ENCODE data around the gene CALCOCO1.
"Not testable (repeated sequence)": the region's sequence is repeated elsewhere in the genome, so short reads cannot be mapped to it uniquely, and the experiment has no call there.

Gene CALCOCO1

DNA sequence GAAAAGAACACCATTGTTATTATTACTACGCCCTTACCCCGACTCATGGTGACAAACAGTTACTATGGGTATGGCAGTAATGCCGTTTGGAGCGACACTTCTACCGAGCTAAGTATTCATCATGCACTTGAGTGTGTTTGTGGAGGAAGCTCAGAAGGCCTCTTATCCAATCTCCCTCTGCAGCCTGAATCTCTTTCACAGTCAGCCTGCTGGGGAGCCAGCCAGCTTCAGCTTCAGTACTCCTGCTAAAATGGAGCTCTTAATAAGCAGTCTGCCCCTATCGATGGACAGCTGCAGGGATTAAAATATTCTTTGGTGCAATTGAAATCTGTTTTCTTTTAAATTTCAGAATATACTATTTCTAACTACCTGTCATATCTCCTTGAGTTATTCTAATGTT is 26.7 kb downstream of the CALCOCO1 start:
- no peak for DNase-seq (ENCODE audit: extremely low read depth in 1 of 2, low read depth in 1 of 2)

DNA sequence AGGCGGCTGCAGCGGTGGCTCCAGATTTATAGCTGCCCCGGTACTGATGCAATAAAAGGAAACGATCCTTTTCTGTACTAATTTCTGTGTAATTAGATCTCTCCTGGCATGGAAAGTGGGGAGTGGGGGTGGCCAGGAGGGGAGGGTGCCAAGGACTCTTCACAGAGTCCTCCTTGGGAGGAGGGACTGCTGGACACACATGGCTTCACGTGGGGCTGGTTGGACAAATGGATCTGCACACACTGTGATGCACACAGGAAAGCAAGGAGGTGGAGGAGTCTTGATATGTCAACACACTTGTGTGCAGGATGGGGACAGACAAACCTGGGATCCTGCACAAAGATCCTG is 27.6 kb downstream of the CALCOCO1 start:
- DNase-seq (ENCODE audit: extremely low read depth in 1 of 2, low read depth in 1 of 2), result no peak

DNA sequence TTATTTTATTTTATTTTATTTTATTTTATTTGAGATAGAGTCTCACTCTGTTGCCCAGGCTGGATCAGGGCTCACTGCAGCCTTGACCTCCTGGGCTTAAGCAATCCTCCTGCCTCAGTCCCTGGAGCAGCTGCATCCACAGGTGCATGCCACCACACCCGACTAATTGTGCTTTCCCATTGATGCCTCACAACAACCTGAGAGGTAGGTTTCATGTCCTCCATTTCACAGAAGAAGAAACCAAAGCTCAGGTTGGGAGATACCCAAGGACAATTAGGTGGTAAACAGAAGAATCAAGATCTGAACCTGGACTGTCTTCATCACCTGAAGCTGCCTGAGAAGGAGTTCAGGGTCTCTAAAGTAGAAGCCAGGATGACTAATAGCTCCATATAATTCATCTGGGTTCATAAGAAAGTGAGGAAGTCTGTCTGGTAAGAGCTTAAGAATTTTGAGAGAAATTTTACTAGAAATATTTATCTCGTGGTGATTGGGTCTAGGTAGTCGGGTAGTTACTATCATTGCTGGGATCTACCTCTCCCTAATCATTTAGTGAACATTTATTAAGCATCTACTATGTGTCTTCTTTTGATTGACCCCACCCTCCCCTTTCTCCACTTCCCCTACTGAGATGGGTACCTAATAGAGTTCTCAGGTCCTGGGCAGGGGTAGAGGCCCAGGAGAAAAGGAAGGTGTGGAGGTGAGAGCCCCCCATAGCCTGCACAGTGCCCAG is 28.1 kb downstream of the CALCOCO1 start:
- no peak for DNase-seq (ENCODE audit: extremely low read depth in 1 of 2, low read depth in 1 of 2)

DNA sequence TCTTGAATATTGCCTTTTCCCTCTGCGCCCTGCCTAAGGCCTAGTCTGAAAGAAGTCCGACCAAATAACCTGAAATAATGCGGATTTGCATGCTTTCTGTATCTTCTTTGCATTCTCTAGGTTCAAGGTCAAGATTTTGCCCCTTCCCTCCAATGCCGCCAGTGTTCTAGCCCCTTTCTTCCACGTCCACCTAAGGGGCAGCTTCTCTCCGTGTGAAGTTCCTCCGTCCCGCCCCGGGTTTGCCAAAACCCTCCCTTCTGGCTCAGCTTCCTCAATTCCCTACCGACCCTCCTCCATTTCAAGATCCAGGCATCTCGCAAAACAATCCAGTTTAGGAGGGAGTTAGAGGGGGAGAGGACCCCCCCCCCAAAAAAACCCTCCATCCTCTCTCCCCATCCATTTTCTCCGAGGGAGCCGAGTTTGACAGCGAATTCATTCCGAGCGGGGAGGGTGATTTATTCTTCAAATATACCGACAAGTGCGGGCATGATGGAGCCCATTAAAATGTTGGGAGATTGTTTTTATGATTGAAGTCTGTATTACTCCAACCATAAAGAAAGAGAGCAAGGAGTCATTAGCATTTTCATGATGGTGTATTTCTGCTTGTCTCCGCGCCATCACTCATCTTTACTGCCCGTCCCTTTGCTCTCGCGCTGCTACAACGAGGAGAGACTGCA is 30.5 kb downstream of the CALCOCO1 start:
- DNase-seq (ENCODE audit: extremely low read depth in 1 of 2, low read depth in 1 of 2), result no peak

DNA sequence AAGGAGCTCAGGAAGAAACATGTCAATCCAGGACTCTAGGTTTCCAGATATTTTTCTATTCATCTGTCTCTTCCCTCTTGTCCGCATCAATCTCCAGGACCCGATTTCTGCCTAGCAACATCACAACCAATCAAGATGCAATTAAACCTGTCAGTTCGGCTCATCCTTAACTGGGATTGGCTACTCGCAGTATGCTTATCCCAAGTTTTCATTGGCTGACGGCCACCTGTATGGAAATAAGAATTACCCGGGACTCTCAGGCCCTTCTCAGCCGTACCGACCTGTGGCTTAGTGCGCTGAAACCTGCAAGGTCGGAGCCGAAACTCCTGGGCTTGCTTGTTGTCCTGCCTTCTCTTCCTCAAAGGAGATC is 31.0 kb downstream of the CALCOCO1 start:
- no peak for DNase-seq (ENCODE audit: extremely low read depth in 1 of 2, low read depth in 1 of 2)

DNA sequence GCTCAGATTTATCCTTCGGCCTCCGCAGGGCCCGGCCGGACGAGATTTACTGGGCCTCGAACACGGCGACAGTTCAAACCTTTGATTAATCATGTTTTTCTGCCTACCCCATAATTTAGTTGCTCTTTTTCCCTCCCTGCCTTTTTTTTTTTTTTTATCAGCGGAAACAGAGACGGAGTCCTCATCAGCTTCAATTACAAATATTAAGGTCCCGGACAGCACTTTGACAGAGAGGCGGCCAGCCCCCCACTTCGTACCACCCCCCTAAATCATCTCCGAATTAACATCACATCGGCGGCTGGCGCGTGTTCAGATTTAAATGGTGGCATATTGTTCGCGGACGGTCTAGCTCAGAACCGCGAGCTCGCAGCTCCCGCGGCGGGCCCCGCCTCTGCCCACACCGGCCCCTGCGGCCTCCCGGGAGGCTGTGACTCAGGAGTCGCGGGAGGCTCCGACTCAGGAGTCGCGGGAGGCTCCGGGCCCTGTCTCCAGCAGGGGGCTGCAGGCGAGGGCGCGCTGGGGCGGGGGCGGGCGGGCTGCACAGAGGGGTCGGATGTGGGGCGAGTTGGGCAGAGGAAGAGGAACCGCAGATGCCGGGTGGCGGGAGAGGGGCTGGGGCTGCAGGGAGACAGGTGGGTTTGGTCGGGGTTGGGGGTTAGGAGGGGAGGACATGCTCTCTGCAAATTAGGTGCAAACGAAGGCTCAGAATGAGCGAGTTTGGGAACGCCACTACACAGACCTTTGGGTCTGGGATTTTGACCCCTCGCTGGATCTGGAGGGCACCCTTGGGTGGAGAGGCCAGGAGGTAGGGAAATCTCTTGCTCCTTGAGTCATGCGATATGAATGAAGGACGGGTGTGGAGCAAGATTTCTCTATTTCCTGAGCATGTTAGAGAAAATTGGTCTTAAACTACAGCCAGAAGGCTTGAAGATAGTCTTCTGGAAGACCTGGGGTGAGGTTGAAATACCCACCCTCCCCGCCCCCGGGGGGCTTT is 31.8 kb downstream of the CALCOCO1 start:
- no peak for DNase-seq (ENCODE audit: extremely low read depth in 1 of 2, low read depth in 1 of 2)

DNA sequence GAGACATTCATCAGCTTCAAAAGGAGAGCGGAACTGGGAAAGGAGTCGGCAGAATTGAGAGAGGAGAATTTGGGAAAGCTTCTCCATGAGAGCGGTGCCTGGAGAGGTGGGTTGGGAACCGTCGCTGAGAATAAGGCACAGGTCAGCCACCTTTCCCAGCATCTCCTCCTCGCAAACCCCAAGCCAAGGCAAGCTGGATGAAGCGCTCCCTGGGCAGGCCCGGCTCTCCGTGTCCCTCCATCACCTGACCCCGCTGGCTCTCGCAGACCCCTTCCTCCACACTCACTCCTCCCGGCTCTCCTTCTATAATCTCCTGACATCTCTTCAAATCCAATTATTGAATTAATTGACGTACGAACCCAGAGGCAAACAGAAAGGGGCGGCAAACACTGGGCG is 32.5 kb downstream of the CALCOCO1 start:
- no peak for DNase-seq (ENCODE audit: extremely low read depth in 1 of 2, low read depth in 1 of 2)

DNA sequence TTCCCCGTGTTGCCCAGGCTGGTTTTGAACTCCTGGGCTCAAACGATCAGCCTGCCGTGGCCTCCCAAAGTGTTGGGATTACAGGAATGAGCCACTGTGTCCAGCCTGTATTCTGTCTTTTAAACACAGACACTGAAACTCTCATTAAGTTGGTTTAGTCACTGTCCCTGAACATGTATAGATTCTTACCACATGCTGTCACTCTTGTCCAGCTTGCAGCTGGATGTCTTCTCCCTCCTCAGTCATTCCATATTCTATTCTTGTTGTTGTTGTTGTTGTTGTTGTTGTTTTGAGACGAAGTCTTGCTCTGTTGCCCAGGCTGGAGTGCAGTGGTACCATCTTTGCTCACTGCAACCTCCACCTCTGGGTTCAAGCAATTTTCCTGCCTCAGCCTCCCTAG is 39.1 kb downstream of the CALCOCO1 start:
- DNase-seq (ENCODE audit: extremely low read depth in 1 of 2, low read depth in 1 of 2), result no peak

DNA sequence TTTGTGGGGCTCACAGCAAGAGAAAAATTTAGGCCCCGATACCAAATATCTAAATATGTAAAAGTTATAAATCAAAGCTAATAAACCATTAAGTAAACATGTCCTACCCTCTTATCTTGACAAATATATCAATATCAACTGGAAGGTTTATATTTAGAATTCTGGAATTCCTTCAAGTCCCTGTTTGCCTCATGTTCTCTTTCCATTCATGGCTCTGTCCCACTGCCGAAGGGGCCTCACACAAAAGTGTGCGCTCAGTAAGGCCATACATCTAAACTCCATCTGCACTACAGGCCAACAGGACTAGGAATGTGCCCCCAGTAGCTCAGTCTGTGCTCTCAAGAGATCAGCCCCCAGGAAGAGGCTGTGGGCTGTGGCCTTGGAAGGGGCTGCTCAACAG is 40.8 kb downstream of the CALCOCO1 start:
- no peak for DNase-seq (ENCODE audit: extremely low read depth in 1 of 2, low read depth in 1 of 2)

DNA sequence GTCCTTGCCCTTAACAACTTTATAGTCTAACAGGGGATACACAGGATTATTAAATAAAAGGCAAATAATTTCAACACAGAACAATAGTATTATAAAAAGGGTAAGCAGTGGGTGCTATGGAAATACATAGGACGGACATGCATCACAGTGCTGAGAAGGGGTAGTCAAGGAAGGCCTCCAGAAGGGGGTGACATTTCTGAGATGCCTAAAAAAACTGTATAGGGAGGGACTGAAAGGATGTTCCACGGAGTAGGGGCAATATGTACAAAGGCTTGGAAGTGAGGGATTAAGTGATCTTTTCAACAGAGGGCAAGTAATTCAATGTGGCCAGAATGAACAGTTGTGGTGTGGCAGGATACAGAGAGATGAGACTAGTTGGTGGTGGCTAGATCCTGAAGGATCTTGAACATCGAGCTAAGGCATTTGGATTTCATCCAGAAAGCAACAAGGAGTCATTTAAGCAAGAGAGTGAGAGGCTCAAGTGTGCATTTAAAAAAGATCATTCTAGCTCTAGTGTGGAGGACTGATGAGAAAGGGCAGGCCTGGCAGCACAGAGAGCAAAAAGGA is 42.5 kb downstream of the CALCOCO1 start:
- DNase-seq (ENCODE audit: extremely low read depth in 1 of 2, low read depth in 1 of 2), result no peak

DNA sequence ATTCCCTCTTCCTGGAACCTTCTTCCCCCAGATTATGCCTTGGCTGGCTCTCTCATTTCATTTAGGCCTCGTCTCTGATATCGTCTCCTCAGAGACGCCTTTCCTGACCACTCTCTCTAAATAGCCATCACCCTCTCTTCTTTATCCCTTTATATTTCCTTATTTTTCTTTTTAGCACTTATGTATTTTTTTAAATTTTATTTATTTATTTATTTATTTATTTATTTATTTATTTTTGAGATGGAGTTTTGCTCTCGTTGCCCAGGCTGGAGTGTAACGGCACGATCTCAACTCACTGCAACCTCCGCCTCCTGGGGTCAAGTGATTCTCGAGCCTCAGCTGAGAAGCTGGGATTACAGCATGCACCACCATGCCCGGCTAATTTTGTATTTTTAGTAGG is 43.3 kb downstream of the CALCOCO1 start:
- no peak for DNase-seq (ENCODE audit: extremely low read depth in 1 of 2, low read depth in 1 of 2)

DNA sequence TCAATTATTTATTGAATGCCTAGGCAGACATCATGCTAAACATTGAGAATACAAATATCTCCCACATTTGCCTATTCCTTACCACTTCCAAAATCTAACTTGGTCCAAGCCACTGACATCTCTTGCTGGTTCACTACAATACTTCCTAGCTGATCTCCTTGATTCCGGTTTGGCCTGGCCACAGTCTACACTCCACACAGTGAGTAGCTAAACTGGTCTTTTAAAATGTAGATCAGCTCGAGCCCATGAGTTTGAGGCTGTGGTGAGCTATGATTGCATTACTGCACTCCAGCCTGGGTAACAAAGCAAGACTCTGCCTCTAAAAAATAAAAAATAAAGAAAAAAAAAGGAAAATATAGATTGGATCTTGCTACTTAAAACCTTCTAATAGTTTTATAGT is 43.8 kb downstream of the CALCOCO1 start:
- DNase-seq (ENCODE audit: extremely low read depth in 1 of 2, low read depth in 1 of 2), result no peak

DNA sequence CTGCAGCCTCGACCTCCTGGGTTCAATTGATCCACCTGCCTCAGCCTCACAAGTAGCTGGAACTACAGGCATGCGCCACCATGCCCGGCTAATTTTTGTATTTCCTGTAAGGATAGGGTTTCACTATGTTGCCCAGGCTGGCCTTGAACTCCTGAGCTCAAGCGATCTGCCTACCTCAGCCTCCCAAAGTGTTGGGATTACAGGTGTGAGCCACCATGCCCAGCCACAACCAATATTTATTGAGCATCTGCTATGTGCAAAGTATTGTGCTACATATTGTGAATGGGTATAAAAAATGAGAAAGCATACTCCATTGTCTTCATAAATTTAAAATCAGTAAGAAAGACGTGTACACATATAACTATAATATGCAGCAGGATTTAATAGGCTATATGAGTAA is 47.2 kb downstream of the CALCOCO1 start:
- DNase-seq (ENCODE audit: extremely low read depth in 1 of 2, low read depth in 1 of 2), result not testable (repeated sequence)

DNA sequence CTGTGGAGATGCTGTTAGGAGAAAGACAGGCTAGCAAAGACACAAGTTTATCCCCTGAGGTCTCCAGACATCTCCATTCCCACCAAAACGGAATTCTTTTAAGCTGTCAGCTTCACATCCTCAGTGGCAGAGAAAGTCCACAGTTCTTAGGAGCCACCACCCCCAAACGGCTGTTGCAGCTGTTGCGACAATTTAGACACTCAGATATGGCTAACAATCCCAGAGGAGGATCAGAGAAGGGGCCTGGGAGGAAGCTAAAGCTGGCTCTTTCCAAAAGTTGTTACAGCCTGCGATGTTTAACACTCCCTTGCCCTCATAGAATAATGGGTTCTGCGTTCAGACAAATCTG is 49.5 kb downstream of the CALCOCO1 start:
- no peak for DNase-seq (ENCODE audit: extremely low read depth in 1 of 2, low read depth in 1 of 2)

DNA sequence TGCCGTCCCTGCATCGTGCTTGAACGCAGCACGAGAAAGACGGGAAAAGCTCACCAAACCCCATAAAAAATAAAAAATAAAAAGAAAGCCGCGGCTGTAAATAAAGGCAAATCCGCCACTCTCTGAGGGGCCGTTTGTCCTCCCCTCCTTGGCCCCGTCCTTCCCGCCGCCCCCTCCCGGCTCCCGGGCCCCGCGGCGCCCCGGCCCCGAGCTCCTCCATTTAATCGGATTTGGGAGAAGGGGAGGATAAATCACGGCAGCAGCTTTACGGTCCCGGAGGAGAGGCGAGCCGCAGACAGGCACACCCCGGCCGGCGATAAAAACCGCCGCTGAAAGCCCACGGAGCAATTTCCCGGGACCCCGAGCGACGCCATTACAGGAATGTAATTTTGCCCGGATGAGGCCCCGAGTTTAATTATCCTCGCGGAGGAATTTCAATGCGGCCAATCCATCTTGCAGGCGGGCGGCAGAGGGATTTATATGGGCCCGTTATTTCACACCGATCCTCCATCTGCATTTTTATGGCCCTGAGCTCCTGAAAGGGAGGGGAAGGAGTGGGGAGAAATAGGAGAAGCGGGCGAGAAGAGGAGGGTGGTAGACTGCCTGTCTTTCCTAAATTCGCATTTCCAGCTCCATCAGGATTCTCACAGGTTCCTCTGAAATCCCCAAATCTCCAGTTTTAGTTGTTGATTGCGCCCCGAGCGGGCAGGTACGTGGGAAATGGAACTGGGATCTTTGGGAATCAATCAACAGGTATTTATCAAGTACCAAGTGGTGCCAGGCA is 50.0 kb downstream of the CALCOCO1 start:
- DNase-seq (ENCODE audit: extremely low read depth in 1 of 2, low read depth in 1 of 2), result no peak

DNA sequence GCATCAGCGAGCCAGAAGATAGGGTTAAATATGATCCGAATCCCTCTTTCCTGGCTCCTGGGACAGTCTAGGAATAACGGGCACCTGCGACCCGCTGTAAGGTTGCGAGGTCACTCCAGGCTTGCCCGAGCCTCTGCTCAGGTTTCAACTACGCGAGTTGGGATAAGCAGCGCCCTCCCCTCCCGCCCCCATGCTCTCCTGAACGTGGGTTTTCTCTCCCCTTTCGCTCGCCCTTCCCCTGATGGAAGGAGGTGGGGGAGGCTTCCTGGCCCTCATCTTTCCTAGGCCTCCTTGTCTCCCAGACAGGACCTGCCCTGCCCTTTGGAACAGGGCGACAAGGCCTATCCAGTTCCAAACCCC is 50.6 kb downstream of the CALCOCO1 start:
- no peak for DNase-seq (ENCODE audit: extremely low read depth in 1 of 2, low read depth in 1 of 2)

DNA sequence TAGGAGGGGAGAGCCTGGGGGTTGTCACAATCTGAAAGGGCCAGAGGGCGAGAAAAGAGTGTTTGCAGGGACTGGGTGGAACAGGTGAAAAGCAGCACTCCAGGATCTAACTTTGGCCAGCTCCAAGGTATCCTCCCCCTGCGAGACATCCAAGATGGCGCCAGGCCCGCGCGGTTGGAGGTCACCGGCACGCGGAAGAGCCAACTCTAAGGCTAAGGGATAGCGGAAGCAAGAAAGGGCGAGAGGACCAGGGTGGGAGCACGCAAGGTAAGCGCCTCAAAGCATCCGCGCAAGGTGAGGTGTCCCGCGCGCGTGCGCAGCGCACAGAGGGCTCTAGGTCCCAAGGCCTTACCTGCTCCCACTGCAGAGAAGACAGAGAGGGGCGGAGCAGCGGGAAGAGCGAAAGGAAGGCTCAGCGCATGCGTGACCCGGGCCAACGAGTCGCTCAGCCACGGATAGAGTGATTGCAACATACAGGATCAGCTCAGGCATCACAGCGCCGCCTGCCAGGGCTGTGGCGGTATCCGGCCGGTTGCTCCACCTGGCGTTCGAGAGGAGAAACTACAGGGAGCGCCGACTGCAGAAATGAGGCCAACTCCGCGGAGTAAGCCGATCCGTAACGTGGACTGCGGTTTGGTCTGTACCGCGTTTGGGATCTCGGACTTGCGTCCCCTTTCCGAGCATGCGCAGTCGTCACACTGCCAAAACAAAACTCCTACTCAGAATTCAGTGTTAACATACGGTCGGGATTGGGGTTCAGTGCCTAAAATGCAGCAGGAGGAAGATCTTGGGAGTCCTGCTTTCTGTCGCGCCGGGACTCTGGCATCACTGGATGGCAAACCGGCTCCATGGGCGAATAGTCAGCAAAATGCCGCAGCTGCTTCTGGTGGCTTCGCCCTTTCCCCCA is 51.3 kb downstream of the CALCOCO1 start, which contains the start of gene ATP5MC2:
Gene ATP5MC2, minus strand, starts transcription at position 383 of the 907 bp plus-strand sequence. CDS start 3,469 bp downstream, outside the sequence.
- peak; percentile 94 to 95 for DNase-seq (ENCODE audit: extremely low read depth in 1 of 2, low read depth in 1 of 2)

DNA sequence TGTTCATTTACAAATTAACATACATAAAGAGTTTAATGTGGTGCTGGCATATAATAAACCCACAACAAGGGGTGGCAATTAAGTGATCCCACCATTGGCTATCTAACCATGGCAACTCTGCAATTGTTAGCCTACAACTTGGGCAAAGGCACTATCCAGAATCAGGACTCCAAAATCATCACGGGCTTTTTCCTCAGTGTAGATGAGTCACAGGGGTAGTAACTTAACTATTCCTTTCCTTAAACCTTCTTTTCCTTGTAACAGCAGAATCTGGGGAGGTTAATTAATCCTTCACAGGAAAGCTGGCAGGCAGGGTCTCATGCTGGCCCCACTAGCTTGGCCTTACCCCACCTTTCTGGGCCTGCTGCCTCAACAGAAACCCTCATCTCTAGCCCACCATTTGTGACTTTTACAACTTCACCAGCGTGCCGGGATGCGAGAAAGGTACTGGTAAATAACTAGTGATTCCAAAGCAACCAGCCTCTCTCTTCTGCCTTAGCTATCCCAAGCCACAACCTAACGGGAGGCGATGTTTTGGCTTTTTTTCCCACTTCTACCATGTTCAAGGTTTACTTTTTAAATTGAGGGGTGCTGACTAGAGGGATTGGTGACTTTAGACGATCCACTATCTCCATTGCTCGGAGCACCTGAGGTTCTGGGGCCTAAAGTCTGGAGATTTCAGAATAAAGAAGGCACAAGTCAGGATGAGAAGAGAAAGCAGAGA is 52.1 kb downstream of the CALCOCO1 start:
- DNase-seq (ENCODE audit: extremely low read depth in 1 of 2, low read depth in 1 of 2), result no peak

DNA sequence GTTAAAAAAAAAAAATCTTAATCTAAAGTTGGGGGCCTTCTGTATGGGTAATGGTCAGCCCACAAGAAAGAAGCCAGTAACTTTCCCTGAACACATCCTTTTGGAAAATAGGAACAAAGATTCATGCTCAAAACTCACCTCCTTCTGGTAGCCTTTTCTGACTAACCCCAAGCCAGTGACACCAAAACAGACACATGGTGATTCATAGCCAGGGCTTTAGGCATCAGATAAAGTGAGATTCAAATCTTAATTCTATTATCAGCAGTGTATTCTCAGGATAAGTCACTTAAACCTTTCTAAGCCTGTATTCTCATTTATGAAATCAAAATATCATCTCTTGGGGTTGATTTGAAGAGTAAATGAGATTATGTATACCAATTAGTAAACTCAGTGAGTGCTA is 56.3 kb downstream of the CALCOCO1 start:
- DNase-seq (ENCODE audit: extremely low read depth in 1 of 2, low read depth in 1 of 2), result no peak

All from activated CD8-positive, alpha-beta memory T cell treated with anti-CD3 and anti-CD28 coated beads for 1 hour (primary cell).